Measurements from ENCODE around the gene MIPOL1.
"Not testable (repeated sequence)": the region's sequence is repeated elsewhere in the genome, so short reads cannot be mapped to it uniquely, and the experiment has no call there.

The MIPOL1 gene

DNA sequence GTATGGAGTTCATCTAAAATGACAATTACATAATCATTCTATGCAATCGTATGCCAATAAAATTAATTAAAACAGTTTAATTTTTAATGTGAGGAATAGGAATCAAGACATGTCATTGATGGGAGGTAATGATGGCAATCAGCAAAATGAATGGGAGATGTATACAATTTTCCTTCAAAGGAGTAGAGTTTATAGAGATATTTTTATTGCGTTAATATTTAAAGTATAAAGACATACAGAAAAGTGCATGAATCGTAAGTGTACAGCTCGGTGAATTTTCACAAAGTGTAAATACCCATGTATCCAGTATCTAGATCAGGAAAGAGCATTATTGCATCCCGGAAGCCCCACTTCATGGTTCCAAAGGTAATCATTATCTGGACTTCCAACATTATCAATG is 1.2 kb downstream of the MIPOL1 start:
- Histone ChIP-seq H3K9me3 (no peaks in the 10 kb centered on the region), H3K27me3 (ENCODE audit: low read depth) (no peaks in the 10 kb centered on the region), H3K4me3 (no peak overlapping the region), H3K4me1 (no peaks in the 10 kb centered on the region), H3K36me3 (replicated peaks) (no peaks in the 10 kb centered on the region)
- in situ Hi-C loops (cut with MboI; ENCODE audit: low sequenced_read_pairs): no loop called here
- no peak for DNase-seq (ENCODE audit: low spot score in 2 of 2)

DNA sequence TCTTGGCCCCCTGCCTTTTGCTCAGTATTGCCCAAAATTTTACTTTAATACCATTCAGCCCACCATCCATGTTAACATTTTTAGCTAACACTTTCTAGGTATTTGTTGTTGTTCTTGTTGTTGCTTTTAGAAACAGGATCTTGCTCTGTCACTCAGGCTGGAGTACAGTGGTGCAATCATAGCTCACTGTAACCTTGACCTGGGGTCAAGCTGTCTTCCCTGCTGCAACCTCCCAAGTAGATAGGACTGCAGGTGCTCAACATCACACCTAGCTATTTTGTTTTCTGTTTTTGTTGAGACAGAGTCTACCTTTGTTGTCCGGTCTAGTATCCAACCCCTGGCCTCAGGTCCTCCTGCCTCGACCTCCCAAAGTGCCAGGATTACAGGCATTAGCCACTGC is 4.0 kb downstream of the MIPOL1 start:
- in situ Hi-C loops (cut with MboI; ENCODE audit: low sequenced_read_pairs): no loop called here
- Histone ChIP-seq H3K4me1 (no peaks in the 10 kb centered on the region), H3K4me3 (no peak overlapping the region), H3K9me3 (no peaks in the 10 kb centered on the region), H3K36me3 (replicated peaks) (no peaks in the 10 kb centered on the region), H3K27me3 (ENCODE audit: low read depth) (no peaks in the 10 kb centered on the region)
- DNase-seq (ENCODE audit: low spot score in 2 of 2): no peak

DNA sequence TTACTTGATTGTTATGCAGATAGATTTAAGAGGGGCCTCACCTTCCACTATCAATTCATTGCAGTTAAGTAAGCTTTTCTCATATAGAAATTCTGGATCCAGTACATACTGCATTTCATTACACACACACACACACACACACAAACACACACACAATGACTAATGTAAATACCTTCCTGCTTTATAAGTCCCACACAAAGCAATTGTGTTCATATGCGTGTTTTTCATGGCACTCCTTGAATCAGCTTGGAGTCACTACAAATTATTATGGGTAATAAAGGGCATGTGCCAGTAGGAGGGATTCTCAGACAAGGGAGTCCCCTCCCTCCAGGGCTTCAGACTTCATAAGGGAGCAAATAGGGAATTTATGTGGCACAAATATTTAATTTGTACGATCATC is 4.5 kb downstream of the MIPOL1 start:
- Histone ChIP-seq H3K4me3 (no peak overlapping the region), H3K27me3 (ENCODE audit: low read depth) (no peaks in the 10 kb centered on the region), H3K4me1 (no peaks in the 10 kb centered on the region), H3K36me3 (replicated peaks) (no peaks in the 10 kb centered on the region), H3K9me3 (no peaks in the 10 kb centered on the region)
- no peak for DNase-seq (ENCODE audit: low spot score in 2 of 2)
- in situ Hi-C loops (cut with MboI; ENCODE audit: low sequenced_read_pairs): no loop called here

DNA sequence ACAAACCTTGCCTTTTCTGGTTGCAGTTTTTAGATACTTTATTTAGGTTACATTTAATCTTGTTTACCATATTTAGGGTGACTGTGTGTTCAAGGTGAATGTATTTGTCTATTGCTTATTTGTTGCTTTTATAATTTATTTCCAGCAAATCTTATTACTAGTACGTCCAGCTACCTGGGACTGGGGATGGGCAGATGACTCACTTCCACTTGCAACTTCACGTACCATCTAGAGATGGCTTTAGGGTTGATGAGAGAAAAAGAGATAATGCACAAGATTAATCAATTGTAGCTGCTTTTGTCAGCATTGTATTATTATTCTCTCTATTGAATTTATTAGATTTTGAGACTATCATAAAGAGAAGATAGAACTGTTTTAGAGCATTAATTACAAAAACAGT is 5.1 kb downstream of the MIPOL1 start:
- Histone ChIP-seq H3K36me3 (replicated peaks) (no peaks in the 10 kb centered on the region), H3K9me3 (no peaks in the 10 kb centered on the region), H3K4me3 (no peak overlapping the region), H3K27me3 (ENCODE audit: low read depth) (no peaks in the 10 kb centered on the region), H3K4me1 (no peaks in the 10 kb centered on the region)
- no peak for DNase-seq (ENCODE audit: low spot score in 2 of 2)
- in situ Hi-C loops (cut with MboI; ENCODE audit: low sequenced_read_pairs): no loop called here

DNA sequence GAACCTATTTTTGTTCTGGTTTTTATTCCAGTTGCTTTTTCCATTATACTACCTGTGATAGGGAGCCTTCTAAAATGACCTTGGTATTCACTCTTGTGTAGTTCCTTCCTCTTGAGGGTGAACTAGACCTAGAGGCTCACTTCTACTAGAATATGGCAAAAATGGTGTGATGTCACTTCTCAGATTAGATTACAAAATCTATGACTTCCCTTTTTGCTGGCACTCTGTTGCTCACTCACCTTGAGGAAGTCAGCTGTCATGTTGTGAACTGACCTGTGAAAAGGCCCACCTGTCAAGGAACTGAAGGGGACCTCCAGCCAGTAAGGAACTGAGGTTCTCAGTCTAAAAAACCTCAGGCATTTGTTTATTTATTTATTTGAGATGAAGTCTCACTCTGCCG is 5.7 kb downstream of the MIPOL1 start:
- Histone ChIP-seq H3K4me3 (no peak overlapping the region), H3K9me3 (no peaks in the 10 kb centered on the region), H3K27me3 (ENCODE audit: low read depth) (no peaks in the 10 kb centered on the region), H3K4me1 (no peaks in the 10 kb centered on the region), H3K36me3 (replicated peaks) (no peaks in the 10 kb centered on the region)
- in situ Hi-C loops (cut with MboI; ENCODE audit: low sequenced_read_pairs): no loop called here
- DNase-seq (ENCODE audit: low spot score in 2 of 2): no peak

DNA sequence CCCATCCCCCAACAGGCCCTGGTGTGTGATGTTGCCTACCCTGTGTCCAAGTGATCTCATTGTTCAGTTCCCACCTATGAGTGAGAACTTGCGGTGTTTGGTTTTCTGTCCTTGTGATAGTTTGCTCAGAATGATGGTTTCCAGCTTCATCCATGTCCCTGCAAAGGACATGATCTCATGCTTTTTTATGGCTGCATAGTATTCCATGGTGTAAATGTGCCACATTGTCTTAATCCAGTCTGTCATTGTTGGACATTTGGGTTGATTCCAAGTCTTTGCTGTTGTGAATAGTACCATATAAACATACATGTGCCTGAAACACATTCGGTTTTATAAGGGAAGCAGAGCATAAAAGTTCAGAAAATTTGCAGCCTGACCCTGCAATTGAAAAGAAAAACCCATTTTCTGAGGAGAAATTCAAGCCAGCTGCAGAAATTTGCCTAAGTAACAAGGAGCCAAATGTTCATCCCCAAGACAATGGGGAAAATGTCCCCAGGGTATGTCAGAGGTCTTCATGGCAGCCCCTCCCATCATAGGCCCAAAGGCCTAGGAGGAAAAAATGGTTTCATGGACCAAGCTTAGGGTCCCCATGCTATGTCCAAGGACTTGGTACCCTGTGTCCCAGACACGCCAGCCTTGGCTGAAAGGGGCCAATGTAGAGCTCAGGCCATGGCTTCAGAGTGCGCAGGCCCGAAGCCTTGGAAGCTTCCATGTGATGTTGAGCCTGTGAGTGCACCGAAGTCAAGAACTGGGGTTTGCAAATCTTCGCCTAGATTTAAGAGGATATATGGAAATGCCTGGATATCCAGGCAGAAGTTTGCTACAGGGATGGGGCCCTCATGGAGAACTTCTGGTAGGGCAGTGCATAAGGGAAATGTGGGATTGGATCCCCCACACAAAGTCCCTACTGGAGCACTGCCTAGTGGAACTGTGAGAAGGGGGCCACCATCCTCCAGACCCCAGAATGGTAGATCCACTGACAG is 8.2 kb downstream of the MIPOL1 start:
- DNase-seq (ENCODE audit: low spot score in 2 of 2); in situ Hi-C loops (cut with MboI; ENCODE audit: low sequenced_read_pairs); H3K9me3 ChIP-seq; H3K4me3 ChIP-seq; H3K27me3 ChIP-seq (ENCODE audit: low read depth); H3K4me1 ChIP-seq; H3K36me3 ChIP-seq (replicated peaks): not testable (repeated sequence)

GRCh38 chr14:37209617-37210016 is 11.9 kb downstream of the MIPOL1 start:
- in situ Hi-C loops (cut with MboI; ENCODE audit: low sequenced_read_pairs); DNase-seq (ENCODE audit: low spot score in 2 of 2); H3K4me3 ChIP-seq; H3K9me3 ChIP-seq; H3K36me3 ChIP-seq (replicated peaks); H3K4me1 ChIP-seq; H3K27me3 ChIP-seq (ENCODE audit: low read depth): not testable (repeated sequence)

GRCh38 chr14:37210448-37210847 is 12.7 kb downstream of the MIPOL1 start:
- H3K36me3 ChIP-seq (replicated peaks): no peaks in the 10 kb centered on the region
- H3K4me1 ChIP-seq: no peaks in the 10 kb centered on the region
- no peaks in the 10 kb centered on the region for H3K9me3 ChIP-seq
- no peak overlapping the region for H3K4me3 ChIP-seq
- no peaks in the 10 kb centered on the region for H3K27me3 ChIP-seq (ENCODE audit: low read depth)
- in situ Hi-C loops (cut with MboI; ENCODE audit: low sequenced_read_pairs): no loop called here
- no peak for DNase-seq (ENCODE audit: low spot score in 2 of 2)

DNA sequence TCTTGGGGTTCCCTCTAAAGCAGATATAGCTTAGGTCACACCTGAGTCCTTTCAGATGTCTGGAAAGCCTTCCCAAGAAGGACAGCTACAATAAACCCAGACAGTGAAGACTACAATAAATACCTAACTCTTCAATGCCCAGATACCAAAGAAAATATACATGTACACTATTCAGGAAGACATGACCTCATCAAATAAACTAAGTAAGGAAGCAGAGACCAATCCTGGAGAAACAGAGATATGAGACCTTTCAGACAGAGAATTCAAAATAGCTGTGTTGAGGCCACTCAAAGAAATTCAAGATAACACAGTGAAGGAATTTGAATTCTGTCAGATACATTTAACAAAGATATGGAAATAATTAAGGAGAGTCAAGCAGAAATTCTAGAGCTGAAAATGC is 15.3 kb downstream of the MIPOL1 start:
- Histone ChIP-seq H3K27me3 (ENCODE audit: low read depth) (no peaks in the 10 kb centered on the region), H3K4me1 (no peaks in the 10 kb centered on the region), H3K36me3 (replicated peaks) (no peaks in the 10 kb centered on the region), H3K4me3 (no peak overlapping the region), H3K9me3 (no peaks in the 10 kb centered on the region)
- no peak for DNase-seq (ENCODE audit: low spot score in 2 of 2)
- in situ Hi-C loops (cut with MboI; ENCODE audit: low sequenced_read_pairs): no loop called here

DNA sequence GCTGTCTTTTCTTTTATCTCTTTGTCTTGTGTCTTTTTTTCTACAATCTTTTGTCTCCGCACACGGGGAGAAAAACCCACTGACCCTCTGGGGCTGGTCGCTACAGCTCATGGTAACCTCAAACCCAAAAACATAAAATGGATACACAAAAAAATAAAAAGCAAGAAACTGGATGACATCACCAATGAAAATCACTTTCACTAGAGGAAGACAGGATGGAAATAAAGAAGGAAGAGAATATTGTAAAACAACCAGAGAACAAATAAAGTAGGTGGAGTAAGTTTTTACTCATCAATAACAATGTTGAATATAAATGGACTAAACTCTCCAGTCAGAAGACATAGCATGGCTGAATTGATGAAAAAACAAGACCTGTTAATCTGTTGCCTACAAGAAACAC is 17.6 kb downstream of the MIPOL1 start:
- H3K36me3 ChIP-seq (replicated peaks): no peaks in the 10 kb centered on the region
- no peak for DNase-seq (ENCODE audit: low spot score in 2 of 2)
- H3K4me1 ChIP-seq: no peaks in the 10 kb centered on the region
- H3K9me3 ChIP-seq: no peaks in the 10 kb centered on the region
- H3K4me3 ChIP-seq: no peak overlapping the region
- in situ Hi-C loops (cut with MboI; ENCODE audit: low sequenced_read_pairs): no loop called here
- H3K27me3 ChIP-seq (ENCODE audit: low read depth): no peaks in the 10 kb centered on the region

DNA sequence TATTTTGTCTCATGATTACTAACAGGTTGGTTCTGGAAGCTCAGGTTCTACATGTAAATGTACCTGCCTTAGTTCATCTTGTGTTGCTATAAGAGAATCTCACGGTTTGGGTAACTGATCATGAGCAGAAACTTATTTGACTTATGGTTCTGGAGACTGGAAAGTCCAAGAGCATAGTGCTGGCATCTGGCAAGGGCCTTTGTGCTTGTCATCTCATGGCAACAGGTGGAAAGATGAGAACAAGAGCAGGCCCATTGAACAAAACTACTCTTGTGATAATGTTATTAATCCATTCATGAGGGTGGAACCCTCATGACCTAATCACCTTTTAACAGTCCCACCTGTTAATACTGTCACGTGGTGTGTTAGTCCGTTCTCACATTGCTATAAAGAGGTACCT is 23.3 kb downstream of the MIPOL1 start:
- H3K9me3 ChIP-seq: no peaks in the 10 kb centered on the region
- in situ Hi-C loops (cut with MboI; ENCODE audit: low sequenced_read_pairs): no loop called here
- H3K36me3 ChIP-seq (replicated peaks): no peaks in the 10 kb centered on the region
- H3K4me1 ChIP-seq: no peaks in the 10 kb centered on the region
- DNase-seq (ENCODE audit: low spot score in 2 of 2): no peak
- no peaks in the 10 kb centered on the region for H3K27me3 ChIP-seq (ENCODE audit: low read depth)
- H3K4me3 ChIP-seq: no peak overlapping the region

DNA sequence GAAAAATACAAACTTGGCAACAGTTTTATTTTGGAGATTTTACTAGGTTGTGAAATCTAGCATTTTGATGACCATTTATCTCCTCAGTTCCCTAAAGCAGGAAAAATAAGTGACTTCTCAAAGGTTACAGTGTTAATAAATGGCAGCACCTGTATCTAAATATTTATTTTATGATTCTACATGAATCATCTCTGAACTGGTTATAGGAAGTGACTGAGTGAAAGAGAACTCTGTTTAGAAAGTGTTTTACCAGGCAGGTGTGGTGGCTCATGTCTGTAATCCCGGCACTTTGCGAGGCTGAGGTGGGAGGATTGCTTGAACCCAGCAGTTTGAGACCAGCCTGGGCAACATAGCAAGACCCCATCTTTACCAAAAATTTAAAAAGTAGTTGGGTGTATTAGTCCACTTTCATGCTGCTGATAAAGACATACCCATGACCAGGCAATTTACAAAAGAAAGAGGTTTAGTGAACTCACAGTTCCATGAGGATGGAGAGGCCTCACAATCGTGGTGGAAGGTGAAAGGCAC is 26.3 kb downstream of the MIPOL1 start:
- Histone ChIP-seq H3K9me3 (no peaks in the 10 kb centered on the region), H3K4me3 (no peak overlapping the region)

DNA sequence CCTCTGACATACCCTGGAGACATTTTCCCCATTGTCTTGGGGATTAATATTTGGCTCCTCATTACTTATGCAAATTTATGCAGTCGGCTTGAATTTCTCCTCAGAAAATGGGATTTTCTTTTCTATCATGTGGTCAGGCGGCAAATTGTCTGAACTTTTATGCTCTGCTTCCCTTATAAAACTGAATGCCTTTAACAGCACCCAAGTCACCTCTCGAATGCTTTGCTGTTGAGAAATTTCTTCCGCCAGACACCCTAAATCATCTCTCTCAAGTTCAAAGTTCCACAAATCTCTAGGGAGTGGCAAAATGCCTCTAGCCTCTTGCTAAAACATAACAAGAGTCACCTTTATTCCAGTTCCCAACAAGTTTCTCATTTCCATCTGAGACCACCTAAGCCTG is 27.9 kb downstream of the MIPOL1 start:
- H3K9me3 ChIP-seq; H3K27me3 ChIP-seq (ENCODE audit: low read depth); in situ Hi-C loops (cut with MboI; ENCODE audit: low sequenced_read_pairs); DNase-seq (ENCODE audit: low spot score in 2 of 2); H3K4me3 ChIP-seq; H3K36me3 ChIP-seq (replicated peaks); H3K4me1 ChIP-seq: not testable (repeated sequence)

More for the DNA sequence above, 26.3 kb downstream of the MIPOL1 start:
- no peaks in the 10 kb centered on the region for H3K4me1 ChIP-seq
- no peak for DNase-seq (ENCODE audit: low spot score in 2 of 2)
- no peaks in the 10 kb centered on the region for H3K27me3 ChIP-seq (ENCODE audit: low read depth)
- H3K36me3 ChIP-seq (replicated peaks): no peaks in the 10 kb centered on the region
- in situ Hi-C loops (cut with MboI; ENCODE audit: low sequenced_read_pairs): no loop called here

DNA sequence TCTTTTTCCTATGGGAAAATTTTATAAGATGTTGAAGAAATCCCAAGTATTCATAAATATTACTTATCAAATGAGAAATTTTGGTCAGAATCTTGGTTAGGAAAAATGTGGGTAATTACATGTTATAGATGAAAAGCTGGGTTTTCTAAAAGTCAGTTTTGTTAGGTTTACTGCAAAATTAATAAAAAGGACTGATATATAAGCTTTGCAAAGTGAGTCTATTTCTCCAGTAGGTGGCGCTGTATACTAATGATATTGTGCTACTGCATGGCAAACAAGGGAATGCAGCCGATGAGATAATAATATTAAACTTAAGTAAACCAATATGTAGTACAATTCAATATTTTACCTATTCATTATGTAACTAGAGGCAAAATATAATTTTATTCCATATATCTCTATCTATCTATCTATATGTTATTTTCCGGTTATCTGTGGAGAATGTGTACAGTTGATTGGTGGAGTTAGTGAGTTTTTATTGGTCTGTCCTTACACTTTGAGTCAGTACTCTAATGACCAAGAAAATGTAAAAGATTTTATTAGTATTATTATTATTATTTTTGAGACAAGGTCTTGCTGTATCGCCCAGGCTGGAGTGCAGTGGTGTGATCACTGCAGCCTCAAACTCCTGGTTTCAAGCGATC is 32.9 kb downstream of the MIPOL1 start:
- Histone ChIP-seq H3K27me3 (ENCODE audit: low read depth) (no peaks in the 10 kb centered on the region), H3K4me3 (no peak overlapping the region), H3K9me3 (no peaks in the 10 kb centered on the region), H3K36me3 (replicated peaks) (no peaks in the 10 kb centered on the region), H3K4me1 (no peaks in the 10 kb centered on the region)
- in situ Hi-C loops (cut with MboI; ENCODE audit: low sequenced_read_pairs): loop anchor here (10.0 kb wide), 1 partner anchor 644 kb away; no protein-coding TSS in a partner anchor
- DNase-seq (ENCODE audit: low spot score in 2 of 2): peak; percentile 22 to 54
